ENCODE data around the gene GRWD1.

Gene GRWD1

DNA sequence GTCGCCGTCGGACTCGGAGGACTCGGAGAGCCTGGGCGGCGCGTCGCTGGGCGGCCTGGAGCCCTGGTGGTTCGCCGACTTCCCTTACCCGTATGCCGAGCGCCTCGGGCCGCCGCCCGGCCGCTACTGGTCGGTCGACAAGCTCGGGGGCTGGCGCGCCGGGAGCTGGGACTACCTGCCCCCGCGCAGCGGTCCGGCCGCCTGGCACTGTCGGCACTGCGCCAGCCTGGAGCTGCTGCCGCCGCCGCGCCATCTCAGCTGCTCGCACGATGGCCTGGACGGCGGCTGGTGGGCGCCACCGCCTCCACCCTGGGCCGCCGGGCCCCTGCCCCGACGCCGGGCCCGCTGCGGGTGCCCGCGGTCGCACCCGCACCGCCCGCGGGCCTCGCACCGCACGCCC, 2.5 kb upstream of the GRWD1 start:
- no peak for DNase-seq (ENCODE audit: low read depth)
- TF ChIP-seq, protein P1, sequence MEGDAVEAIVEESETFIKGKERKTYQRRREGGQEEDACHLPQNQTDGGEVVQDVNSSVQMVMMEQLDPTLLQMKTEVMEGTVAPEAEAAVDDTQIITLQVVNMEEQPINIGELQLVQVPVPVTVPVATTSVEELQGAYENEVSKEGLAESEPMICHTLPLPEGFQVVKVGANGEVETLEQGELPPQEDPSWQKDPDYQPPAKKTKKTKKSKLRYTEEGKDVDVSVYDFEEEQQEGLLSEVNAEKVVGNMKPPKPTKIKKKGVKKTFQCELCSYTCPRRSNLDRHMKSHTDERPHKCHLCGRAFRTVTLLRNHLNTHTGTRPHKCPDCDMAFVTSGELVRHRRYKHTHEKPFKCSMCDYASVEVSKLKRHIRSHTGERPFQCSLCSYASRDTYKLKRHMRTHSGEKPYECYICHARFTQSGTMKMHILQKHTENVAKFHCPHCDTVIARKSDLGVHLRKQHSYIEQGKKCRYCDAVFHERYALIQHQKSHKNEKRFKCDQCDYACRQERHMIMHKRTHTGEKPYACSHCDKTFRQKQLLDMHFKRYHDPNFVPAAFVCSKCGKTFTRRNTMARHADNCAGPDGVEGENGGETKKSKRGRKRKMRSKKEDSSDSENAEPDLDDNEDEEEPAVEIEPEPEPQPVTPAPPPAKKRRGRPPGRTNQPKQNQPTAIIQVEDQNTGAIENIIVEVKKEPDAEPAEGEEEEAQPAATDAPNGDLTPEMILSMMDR (conservative IDR thresholded peaks at IDR 0.05; ENCODE audit: low read length), result no peak
- H3K4me3 ChIP-seq (ENCODE audit: low read length), result no peak overlapping the region

DNA sequence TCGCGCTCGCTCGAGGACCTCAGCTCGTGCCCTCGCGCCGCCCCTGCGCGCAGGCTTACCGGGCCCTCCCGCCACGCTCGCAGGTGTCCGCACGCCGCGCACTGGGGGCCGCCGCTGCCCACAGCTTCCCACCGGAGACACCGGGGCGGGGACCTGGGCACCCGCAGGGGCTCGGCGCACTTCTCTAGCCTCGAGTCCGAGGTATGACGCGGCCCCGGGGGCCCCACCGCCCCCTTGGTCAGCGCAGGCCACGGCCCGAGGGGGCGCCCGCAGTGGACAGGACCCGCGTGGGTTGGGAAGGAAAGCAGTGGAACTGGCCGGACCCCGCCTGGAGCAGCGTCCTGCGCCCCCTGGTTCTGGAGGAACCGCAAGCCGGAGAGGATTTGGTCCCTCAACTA, 2.1 kb upstream of the GRWD1 start:
- TF ChIP-seq, protein P1 (conservative IDR thresholded peaks at IDR 0.05; ENCODE audit: low read length), result no peak
- H3K4me3 ChIP-seq (ENCODE audit: low read length), result no peak overlapping the region
- no peak for DNase-seq (ENCODE audit: low read depth)

DNA sequence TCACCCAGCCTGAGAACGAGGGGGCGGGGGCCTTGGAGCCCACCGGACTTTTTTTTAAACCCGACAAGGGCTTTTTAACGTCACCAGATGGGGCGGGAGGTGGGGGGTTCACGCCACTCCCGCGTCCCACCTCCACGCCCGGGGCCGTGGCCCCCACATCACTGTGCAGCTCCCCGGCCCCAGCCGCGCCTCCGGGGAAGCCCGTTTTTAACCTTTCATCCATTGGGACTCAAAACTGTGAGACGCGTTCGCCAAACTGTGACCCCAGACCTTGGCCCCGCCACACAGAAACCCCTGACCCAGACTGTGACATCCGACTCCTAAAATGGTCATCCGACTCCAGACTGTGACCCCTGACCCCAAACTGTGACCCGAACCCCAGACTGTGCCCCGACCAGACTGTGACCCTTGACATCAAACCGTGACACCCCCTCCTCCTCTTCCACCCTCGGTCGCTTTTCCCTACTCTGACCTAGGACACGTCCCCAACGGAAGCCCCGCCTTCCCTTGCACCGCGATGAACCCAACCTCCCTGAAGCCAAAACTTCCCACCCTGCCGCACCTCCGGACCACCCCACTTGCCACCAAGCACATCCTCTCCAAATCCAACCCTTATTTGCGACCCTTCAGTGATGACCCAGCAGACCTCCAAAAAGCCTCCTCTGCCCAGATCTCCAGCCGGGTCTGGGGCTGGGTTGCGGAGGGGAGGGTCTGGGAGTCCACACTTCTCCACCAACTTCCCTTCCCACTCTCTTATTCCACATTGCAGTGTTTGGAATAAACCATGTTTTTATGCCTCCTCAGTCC, 1.5 kb upstream of the GRWD1 start:
- no peak for DNase-seq (ENCODE audit: low read depth)
- peak overlapping the region; percentile 99 for H3K4me3 ChIP-seq (ENCODE audit: low read length)
- TF ChIP-seq, protein P1 (conservative IDR thresholded peaks at IDR 0.05; ENCODE audit: low read length), result no peak

DNA sequence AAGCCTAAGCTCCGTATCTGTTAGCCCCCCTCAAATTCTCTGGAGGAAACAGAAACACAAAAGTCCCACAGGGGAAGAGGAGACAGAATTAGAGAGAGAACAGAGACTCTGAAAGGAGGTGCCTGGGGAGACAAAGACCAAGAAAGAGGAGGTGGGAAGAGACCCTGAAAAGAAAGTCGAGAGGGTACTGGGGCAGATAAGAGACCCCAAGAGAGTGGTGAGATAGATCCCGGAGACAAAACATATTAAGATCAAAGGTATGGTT, 915 bp upstream of the GRWD1 start:
- H3K4me3 ChIP-seq (ENCODE audit: low read length), result peak overlapping the region; percentile 99
- TF ChIP-seq, protein P1 (conservative IDR thresholded peaks at IDR 0.05; ENCODE audit: low read length), result no peak
- no peak for DNase-seq (ENCODE audit: low read depth)

DNA sequence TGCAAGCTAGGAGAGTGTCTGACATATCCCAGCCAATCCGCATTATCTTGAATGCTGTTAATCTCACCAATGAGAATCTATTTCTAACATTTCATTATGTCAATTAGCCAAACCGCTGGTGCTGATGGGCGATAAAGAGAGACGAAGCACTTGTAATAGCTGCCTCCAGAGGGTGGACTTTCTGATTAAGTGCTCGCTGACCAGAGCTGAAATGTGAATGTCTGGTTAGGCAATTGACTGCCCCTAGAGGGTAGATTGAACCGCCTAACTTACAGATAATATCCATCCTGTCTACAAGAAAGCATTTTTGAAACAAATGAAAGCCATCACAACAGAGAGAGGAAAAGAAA, 552 bp upstream of the GRWD1 start:
- TF ChIP-seq, protein P1 (conservative IDR thresholded peaks at IDR 0.05; ENCODE audit: low read length), result peak; percentile 84
- DNase-seq (ENCODE audit: low read depth), result peak; percentile 94
- H3K4me3 ChIP-seq (ENCODE audit: low read length), result peak overlapping the region; percentile 99

DNA sequence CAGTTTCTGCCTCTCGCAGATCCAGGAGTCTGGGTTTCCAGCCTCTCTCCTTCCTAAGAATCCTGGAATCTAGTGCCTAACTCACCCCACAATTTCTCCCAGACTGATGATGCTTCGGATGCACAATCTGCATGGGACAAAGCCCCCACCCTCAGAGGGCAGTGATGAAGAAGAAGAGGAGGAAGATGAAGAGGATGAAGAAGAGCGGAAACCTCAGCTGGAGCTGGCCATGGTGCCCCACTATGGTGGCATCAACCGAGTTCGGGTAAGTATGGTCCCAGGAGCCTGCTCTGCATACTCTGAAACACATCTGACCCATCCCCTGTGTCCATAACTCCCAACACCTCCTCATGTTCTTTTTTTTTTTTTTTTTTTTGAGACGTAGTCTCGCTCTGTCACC, 796 bp downstream of the GRWD1 start:
- TF ChIP-seq, protein P1 (conservative IDR thresholded peaks at IDR 0.05; ENCODE audit: low read length), result no peak

DNA sequence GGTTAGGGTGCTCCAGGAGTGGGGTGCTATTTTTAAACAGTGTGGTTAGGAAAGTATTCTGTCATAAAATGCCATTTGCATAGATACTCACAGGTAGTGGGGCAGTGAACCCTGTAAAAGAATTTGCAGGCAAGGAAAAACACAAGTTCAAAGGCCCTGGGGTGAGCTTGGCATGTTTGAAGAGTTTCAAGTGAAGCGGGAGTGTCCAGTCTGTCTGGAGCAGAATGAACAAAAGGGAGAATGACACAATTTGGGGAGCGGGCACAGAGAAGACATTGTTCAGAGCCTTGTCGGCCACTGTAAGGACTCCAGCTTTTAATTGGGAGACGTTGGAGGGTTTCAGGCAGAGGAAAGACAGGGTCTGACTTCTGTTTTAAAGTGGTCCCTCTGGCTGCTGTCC, 2.8 kb downstream of the GRWD1 start:
- TF ChIP-seq, protein P1 (conservative IDR thresholded peaks at IDR 0.05; ENCODE audit: low read length), result no peak
- DNase-seq (ENCODE audit: low read depth), result no peak
- no peak overlapping the region for H3K4me3 ChIP-seq (ENCODE audit: low read length)

More for the DNA sequence above, 796 bp downstream of the GRWD1 start:
- no peak for DNase-seq (ENCODE audit: low read depth)
- H3K4me3 ChIP-seq (ENCODE audit: low read length), result peak overlapping the region; percentile 99
